Stimulated activated CD8-positive, alpha-beta memory T cell treated with anti-CD3 and anti-CD28 coated beads, Interleukin-4, amount 100 ng/mL, for 4 hours (primary cell): ENCODE data around the gene COMT.
"Not testable (repeated sequence)": the region's sequence is repeated elsewhere in the genome, so short reads cannot be mapped to it uniquely, and the experiment has no call there.

Experiments
- DNase-seq, 2 donors: peaks; one replicate each; pipeline ENCODE4 v3.0.0-alpha.2; 2020; ENCODE audit warnings: low read depth in 2 of 2, low spot score in 1 of 2

COMT gene

GRCh38 chr22:19928207-19928606 is 13.4 kb upstream of the COMT start:
- DNase-seq: no peak

DNA sequence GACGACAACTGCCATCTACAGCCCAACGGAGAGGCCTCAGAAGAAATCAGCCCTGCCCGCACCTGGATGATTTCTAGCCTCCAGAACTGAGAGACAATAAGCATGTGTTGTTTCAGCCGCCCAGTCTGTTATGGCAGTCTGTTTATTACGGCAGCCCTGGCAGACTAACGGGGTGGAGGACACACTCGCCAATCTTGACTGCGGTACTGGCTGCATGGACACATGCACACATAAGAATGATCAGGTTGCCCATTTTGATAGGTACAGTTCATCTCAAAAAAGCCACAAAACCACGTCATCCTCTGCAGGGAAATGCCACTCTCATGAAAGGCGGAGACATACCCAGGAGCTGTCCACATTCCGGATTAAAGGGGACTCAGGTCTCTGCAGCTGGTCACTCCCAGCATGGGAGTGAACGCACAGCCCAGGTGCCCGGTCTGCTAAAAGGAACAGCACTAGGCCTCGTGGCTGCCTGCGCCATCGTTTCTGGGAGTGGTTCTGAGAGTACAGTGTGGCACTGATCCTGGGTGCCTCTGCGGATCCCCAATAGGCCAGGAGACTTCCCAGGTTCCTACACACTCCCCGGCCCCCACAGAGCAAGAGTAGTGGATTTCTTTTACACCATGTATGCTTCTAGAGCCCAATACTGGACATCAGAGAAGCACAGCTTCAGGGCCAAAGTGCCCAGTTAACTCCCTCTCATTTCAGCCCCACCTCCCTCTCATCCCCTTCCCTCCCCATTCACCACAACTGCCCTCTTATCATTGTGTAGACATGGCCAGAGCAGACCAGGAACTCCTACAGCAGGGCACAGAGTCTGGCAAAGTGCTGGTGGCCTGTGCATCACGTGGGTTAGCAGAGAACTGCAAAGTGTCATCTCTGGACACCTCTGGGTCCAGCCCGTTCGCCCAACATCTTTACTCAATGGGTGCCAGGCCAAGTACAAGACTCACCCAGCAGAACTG is 11.7 kb upstream of the COMT start:
- no peak for DNase-seq

GRCh38 chr22:19930551-19931486 is 10.8 kb upstream of the COMT start:
- no peak for DNase-seq

DNA sequence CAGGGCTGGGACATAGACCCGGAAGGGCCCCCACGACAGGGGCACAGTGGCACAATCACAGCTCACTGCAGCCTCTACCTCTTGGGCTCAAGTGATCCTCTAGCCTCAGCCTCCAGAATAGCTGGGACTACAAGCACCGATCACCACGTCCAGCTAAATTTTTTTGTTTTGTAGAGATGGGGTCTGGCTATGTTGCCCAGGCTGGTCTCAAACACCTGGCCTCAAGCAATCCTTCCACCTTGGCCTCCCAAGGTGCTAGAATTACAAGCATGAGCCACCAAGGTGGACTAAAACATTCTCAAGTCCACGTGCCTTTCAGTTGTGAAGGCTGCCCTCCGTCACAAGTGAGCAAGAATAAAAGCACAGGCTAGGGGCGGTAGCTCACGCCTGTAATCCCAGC is 10.1 kb upstream of the COMT start:
- no peak for DNase-seq

DNA sequence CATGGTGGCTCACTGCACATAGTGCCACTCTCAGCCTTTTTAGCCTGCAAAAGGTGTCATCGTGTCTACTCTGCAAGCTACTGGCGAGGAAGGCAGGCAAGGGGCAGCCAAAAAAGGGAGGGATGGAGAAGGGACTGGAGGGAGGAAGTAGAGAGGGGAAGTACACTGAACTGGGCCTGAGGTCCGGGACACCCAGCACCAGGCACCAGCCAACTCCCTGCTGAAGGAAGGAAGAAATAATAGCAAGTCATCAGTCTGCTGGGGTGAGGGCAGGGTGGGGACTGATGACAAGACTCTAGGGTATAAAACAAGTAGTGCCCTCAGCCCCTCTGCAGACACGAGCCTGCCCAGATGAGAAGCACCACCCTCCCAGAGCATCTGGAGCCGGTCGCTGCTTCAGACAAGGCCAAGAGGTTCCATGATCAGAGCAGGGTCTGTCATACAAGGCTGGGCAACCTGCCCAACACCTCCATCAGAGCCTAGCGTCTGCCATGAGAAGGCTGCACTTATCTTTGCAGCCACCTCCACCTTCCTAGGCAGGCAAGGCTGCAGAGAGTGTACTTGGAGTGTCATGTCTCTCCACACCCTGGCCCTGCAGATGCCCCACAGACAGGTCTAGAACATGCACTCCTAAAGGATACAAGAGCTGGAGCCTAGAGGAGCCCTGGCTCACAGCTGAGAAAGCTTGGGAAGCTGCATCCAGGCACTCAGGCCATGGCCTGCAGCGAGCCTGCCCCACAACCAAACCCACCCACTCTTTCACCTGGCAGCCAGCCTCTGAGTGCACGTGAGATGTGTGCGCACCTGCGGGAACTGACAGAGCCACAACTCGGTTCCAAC is 9.0 kb upstream of the COMT start:
- DNase-seq: no peak

- no peak for DNase-seq
Measured at GRCh38 chr22:19933341-19934241, 8.0 kb upstream of the COMT start.

- DNase-seq: not testable (repeated sequence)
Measured at GRCh38 chr22:19935123-19935718, 6.4 kb upstream of the COMT start.

GRCh38 chr22:19936513-19936912 is 5.1 kb upstream of the COMT start:
- DNase-seq: no peak

GRCh38 chr22:19937616-19938473 is 3.7 kb upstream of the COMT start:
- no peak for DNase-seq

DNA sequence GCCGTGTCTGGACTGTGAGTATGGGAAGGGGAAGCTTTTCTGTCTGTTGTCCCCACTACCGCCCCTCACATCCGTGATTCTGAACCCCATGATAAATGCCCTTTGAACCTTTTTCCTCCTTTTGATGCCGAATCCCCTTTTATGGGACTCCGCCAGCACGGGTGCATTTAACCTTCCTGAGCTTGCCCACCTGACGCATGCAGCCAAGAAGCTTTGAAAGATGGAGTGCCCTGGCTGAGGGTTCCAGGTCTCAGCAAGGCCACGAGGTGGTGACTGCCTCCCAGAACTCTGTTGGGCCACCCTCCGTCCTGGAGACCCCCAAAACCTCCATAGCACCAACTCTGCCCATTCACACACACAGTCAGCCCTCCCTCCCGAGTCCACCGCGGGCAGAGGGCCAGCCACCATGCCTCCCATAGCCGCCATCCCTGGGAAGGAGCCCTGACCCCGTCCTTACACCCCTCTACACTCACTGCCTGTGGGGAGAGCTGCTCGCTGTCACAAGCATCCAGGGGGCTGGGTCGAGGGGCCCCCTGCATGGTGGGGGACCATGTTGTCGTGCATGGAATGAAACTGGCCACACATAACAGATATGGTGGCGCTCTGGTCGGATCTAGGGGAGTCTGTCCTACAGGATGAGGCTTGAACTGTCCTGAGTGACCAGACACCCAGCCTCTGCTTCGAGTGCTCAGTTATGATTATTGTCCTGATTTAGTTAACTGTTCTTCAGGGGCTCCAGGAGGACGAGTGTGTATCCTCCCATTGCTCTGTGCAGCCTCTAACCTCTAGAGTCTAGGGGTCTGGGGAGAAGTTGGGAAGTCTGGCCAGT is 822 bp upstream of the COMT start:
- no peak for DNase-seq

- DNase-seq: no peak
Measured at GRCh38 chr22:19942157-19943081, 847 bp downstream of the COMT start.

DNA sequence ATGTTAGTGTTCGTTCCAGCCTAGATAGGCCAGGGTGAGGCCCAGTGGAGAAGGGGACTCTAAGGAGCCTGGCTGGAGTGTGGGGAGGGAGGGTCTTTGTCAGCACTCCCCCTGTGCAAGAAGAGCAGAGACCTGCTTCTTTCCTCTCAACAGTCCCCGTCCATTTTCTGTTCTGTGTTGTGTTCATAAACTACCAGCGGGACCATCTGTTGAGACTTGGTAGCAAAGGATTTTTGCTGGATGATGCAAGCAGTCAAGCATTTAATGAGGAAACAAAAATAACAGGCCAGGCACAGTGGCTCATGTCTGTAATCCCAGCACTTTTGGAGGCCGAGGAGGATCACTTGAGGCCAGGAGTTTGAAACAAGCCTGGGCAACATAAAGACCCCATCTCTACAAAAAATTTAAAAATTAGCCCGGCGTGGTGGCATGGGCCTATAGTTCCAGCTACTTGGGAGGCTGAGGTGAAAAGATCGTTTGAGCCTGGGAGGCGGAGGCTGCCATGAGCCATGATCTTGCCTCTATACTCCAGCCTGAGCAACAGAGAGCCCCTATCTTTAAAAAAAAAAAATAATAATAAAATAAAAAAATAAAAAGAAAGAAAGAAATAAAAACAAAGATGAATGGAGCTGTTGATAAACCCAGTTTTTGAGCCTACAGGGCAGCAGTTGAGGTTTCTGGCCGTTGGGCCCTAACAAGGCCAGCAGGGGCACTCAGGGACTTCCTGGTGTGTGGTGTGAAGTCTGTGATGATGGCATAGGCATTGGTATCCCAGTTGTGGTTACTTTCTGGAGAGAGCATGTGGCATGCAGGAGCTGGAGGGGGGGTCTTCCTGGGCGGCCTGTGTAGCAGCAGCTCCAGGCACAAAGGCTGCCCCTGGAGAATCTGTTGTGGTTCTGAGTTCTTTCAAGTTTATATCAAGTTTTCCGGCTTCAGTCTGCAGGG is 1.8 kb downstream of the COMT start:
- no peak for DNase-seq

DNA sequence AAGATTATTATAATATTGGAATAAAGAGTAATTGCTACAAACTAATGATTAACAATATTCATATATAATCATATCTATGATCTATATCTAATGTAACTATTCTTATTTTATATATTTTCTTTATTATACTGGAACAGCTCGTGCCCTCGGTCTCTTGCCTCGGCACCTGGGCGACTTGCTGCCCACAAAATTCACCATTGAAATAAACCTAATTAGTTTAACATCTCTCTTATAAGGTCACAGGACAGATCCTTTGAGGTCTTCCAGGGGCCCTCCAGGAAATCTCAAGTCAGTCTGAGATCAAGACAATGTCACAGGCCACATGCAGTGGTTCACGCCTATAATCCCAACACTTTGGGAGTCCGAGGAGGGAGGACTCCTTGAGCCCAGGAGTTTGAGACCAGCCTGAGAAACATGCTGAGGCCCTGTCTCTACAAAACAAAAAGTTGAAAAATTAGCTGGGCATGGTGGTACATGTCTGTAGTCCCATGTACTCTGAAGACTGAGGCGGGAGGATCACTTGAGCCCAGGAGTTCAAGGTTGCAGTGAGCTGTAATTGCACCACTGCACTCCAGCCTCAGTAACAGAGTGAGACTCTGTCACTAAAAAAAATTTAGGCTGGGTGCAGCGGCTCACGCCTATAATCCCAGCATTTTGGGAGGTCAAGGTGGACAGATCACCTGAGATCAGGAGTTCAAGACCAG is 6.6 kb downstream of the COMT start:
- no peak for DNase-seq

DNA sequence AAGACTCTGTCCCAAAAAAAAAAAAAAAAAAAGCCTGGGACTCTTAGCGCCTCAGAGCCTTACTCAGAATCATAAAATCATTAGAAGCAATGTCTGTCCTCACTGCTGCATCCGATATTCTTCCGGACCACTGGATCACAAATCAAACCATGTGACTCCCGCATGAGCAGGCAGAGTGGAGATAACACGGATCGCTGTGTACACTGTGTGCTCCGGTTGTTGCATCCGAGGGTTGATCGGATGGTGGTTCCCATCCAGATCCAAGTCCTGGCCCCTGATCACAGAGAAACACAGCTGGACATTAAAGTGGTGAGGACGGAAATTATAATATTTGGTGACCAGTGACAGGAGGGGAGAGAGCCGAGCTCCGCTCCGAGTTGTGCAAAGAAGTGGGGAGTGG is 9.8 kb downstream of the COMT start:
- no peak for DNase-seq
